HG02678 (cell line): ENCODE data around the gene EIF5B.
"Not testable (repeated sequence)": the region's sequence is repeated elsewhere in the genome, so short reads cannot be mapped to it uniquely, and the experiment has no call there.

Experiments used
- ATAC-seq: cut with Tn5 transposase; IDR thresholded peaks from one replicate; pipeline ENCODE4 v1.9.1; 2021; ENCODE audit warnings: mild to moderate bottlenecking, moderate library complexity; ENCODE audit not compliant: unreplicated experiment

The EIF5B gene

GRCh38 chr2:99337113-99338028 is at the start of gene EIF5B:
Gene EIF5B (plus strand): TSS chr2:99337389. CDS start chr2:99337555, 166 bp downstream.
- ATAC-seq, result peak; percentile 65

GRCh38 chr2:99297994-99298393 is 39.2 kb upstream of the EIF5B start:
- ATAC-seq, result no peak

GRCh38 chr2:99299580-99299979 is 37.6 kb upstream of the EIF5B start:
- no peak for ATAC-seq

GRCh38 chr2:99301097-99301496 is 36.1 kb upstream of the EIF5B start, which contains the start of gene LYG1:
Gene LYG1 (minus strand): TSS chr2:99301197. CDS start chr2:99295670, 5,527 bp downstream.
- not testable (repeated sequence) for ATAC-seq

- no peak for ATAC-seq
These were observed 19.9 kb upstream of the EIF5B start for GRCh38 chr2:99317161-99317872.

GRCh38 chr2:99317873-99318200 is 19.4 kb upstream of the EIF5B start:
- not testable (repeated sequence) for ATAC-seq

- ATAC-seq, result no peak
These were observed 11.8 kb upstream of the EIF5B start for GRCh38 chr2:99325384-99325783.

GRCh38 chr2:99335911-99336803 is 1.0 kb upstream of the EIF5B start, which contains the start of gene TXNDC9:
Gene TXNDC9 (minus strand): TSS chr2:99336333. CDS start chr2:99333210, 3,123 bp downstream.
- peak; percentile 71 for ATAC-seq

- peak; percentile 2 for ATAC-seq
These were observed 431 bp upstream of the EIF5B start for GRCh38 chr2:99336804-99337112.

- ATAC-seq, result no peak
These were observed 918 bp downstream of the EIF5B start for GRCh38 chr2:99338029-99338585.

- ATAC-seq, result no peak
These were observed 3.6 kb downstream of the EIF5B start for GRCh38 chr2:99340669-99341236.

- ATAC-seq, result no peak
These were observed 5.3 kb downstream of the EIF5B start for GRCh38 chr2:99342536-99342935.

- ATAC-seq, result not testable (repeated sequence)
These were observed 8.3 kb downstream of the EIF5B start for GRCh38 chr2:99345446-99345845.

- no peak for ATAC-seq
These were observed 9.0 kb downstream of the EIF5B start for GRCh38 chr2:99346218-99346617.

- ATAC-seq, result no peak
These were observed 11.0 kb downstream of the EIF5B start for GRCh38 chr2:99348173-99348572.

- no peak for ATAC-seq
These were observed 13.0 kb downstream of the EIF5B start for GRCh38 chr2:99350194-99350593.

- no peak for ATAC-seq
These were observed 16.9 kb downstream of the EIF5B start for GRCh38 chr2:99354070-99354469.

- not testable (repeated sequence) for ATAC-seq
These were observed 17.6 kb downstream of the EIF5B start for GRCh38 chr2:99354825-99355224.

- peak; percentile 61 for ATAC-seq
These were observed 19.7 kb downstream of the EIF5B start for GRCh38 chr2:99356853-99357252.

- ATAC-seq, result no peak
These were observed 28.5 kb downstream of the EIF5B start for GRCh38 chr2:99365661-99366060.
